ENCODE data around the gene HEYL. TPM values are rescaled to one million over a fixed set of nuclear protein-coding genes. Genes with fewer than 3 reads are reported as not detected.

Gene HEYL
- total RNA-seq, 3 donors from 2014 or later, result 2.1 to 5.2 (median 2.3) TPM

Other genes with a start within 250 kb of the HEYL start
- gene BMP8A, start 148.0 kb downstream of the HEYL start, total RNA-seq, result under 1 TPM in 1 of 3 donors, not detected in 2; 0.33 TPM
- gene PABPC4, start 62.9 kb downstream of the HEYL start, total RNA-seq, result 100 to 1,000 TPM; 113 to 237 (median 163) TPM
- gene NT5C1A, start 32.5 kb upstream of the HEYL start, total RNA-seq, result under 1 TPM in 1 of 3 donors, not detected in 2; 0.29 TPM
- gene HPCAL4, start 51.8 kb upstream of the HEYL start, total RNA-seq, result not detected
- 10 to 100 TPM; 41.3 to 49.2 (median 45.9) TPM for gene PPIE, start 99.2 kb upstream of the HEYL start, total RNA-seq
- gene OXCT2, start 131.7 kb upstream of the HEYL start, total RNA-seq, result under 1 TPM in 2 of 3 donors, not detected in 1; 0.32 to 0.66 TPM
- 1 to 10 TPM in 1 of 3 donors, under 1 TPM in 2; 0.48 to 1.3 (median 0.59) TPM for gene BMP8B, start 149.2 kb upstream of the HEYL start, total RNA-seq
- gene TRIT1, start 243.9 kb upstream of the HEYL start, total RNA-seq, result 10 to 100 TPM; 10.1 to 30.3 (median 19.3) TPM